Pancreas (tissue), 10 donors: ENCODE results near the gene ZNF414. TPM values are rescaled to one million over a fixed set of nuclear protein-coding genes. Genes with fewer than 3 reads are reported as not detected.

Experiments used
- ATAC-seq, 4 donors: fragments of 200-7000 bp; cut with Tn5 transposase; one replicate each; pipeline versions ENCODE4 v1.8.0 to v1.9.1; 2020; ENCODE audit warnings: mild to moderate bottlenecking in 4 of 4, moderate library complexity in 4 of 4
- DNase-seq, 6 donors: peaks; one replicate each; pipeline ENCODE4 v3.0.0-alpha.2; 2020
- FAIRE-seq: peaks from 2 replicates; lab custom pipeline; 2012; peaks lifted over from hg19 to GRCh38; lab: Jason Lieb, UNC
- H3K27ac ChIP-seq, 4 donors: fragments of 200-600 bp; sonication (generic); 1 replicate in 3 of 4; 2 replicates in 1 of 4; pipeline versions ENCODE4 v1.5.0 to v1.8.0; 2020
- H3K27me3 ChIP-seq, 4 donors: fragments of 200-600 bp; one replicate each; pipeline ENCODE4 v1.8.0; 2021
- H3K36me3 ChIP-seq, 3 donors: fragments of 200-600 bp; sonication (generic) in 1 of 3; one replicate each; pipeline versions ENCODE4 v1.5.0 to v1.8.0; 2020 to 2021
- H3K4me1 ChIP-seq, 3 donors: fragments of 200-600 bp; one replicate each; pipeline ENCODE4 v1.8.0; 2021
- H3K4me3 ChIP-seq, 4 donors: fragments of 200-600 bp; sonication (generic) in 2 of 4; one replicate each; pipeline versions ENCODE4 v1.5.0 to v1.8.0; 2020 to 2021
- H3K9me3 ChIP-seq, 4 donors: fragments of 200-600 bp; one replicate each; pipeline ENCODE4 v1.8.0; 2021
- CTCF ChIP-seq, 4 donors: fragments of 200-600 bp; sonication (generic) in 3 of 4; IDR thresholded peaks; one replicate each; pipeline versions ENCODE4 v1.5.0 to v1.8.0; 2021; ENCODE audit warnings: antibody characterized with exemption in 4 of 4
- WGBS, 2 donors: extraction: QIAGEN DNeasy Blood & Tissue Kit; methylation state at CpG; one replicate each; pipeline ENCODE4 v1.1.7; 2013; 5-methylcytosine and 5-hydroxymethylcytosine counted together
- intact Hi-C, 3 donors: fragments of 100-400 bp; cut with DNase I; formaldehyde crosslinking; loops; one replicate each; pipeline versions ENCODE4 v1.11.1 to v1.14.2; 2022
- polyA plus RNA-seq, 2 donors: library from polyadenylated mRNA; stranded (reverse); fragments of 200-250 nt; gene quantifications; one replicate each; pipeline ENCODE4 v1.2.3, GENCODE V29; 2013
- total RNA-seq, 6 donors: library from RNA; stranded (reverse); fragmentation: NEBNext Ultra II Directional in 4 of 6; extraction: Animal tissue kit (Norgen Biotek cat#: 25700) in 4 of 6; gene quantifications; one replicate each; pipeline versions ENCODE4 v1.2.1 to v1.2.4, GENCODE V29; 2021 to 2023
- donor health status: healthy with polysubstance abuse.
- donor health status: DM: no; HTN: no; CAD: no; lungs with moderate emphysema.
- donor health status: DM: no; HTN: no; CAD: no.
- donor health status: control.
- donor health status: control.
- donor health status: Bipolar disorder and iron deficiency.
- donor health status: DM: yes; HTN: yes; CAD: no.
- donor health status: DM: no; HTN: no; CAD: no.
- donor health status: DM: no; HTN: no; CAD: no.
- donor health status: DM: yes; HTN: yes; CAD: no.

Gene ZNF414
- total and polyA plus RNA-seq, 8 donors: 7.3 to 36.9 (median 13.1) TPM

DNA sequence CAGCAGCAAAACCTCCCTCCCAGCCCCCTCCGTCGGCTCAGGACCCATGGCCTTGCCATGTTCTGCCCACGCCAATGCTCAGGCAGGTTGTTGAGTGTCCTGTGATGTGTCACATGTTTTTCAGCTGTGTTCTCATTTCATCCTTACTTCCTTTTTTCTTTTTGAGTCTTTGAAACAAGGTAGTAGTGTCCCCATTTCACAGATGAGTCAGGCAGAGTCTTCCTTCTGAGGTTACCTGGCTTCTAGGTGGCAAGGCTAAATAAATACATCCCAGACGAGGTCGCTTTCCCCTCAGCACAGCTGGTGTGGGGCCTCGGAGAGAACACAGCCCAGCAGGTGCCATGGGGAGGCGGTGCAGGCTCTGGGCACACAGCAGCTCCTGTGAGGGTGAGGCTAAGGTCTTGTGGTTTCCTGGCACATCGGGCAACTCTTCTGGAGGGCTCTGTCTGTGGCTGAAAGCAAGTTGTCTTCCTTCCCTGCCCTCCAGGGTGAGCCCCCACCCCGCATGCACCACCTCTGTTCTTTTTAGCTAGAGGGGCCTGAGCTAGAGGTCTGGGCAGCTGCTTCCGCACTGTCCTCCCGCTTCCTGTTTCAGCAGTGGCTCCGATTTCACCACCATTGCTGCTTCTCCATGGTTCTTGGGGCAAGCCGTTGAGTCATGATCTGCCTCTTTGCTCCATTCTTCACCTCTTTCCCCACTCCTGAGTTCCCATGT is 26.7 kb downstream of the ZNF414 start:
- TF ChIP-seq CTCF (IDR thresholded peaks at IDR 0.05): no peak
- ATAC-seq: peak in 2 of 4 donors; percentile 25 to 57

DNA sequence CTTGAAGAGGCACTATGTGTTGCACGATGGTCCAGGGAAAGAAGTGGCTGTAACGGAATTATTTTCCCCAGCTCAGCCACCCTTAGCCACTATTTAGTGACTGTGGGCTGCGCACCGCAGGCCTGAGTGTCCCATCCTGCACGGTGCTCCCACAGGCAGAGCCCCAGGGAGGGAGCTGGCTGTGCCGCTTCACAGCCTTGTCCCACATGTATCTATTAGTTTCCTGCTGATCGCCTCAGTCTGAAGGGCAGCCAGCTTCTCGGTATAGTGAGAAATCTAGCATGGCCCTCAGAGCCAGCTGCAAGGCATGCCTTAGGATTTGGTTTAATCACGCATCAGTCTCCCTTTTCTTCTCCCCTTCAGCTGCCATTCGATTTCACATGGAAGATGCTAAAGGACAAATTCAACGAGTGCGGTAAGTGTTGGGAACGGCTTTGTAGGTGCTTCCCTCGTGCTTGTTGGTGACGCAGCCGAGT is 27.3 kb downstream of the ZNF414 start:
- 91 to 93% methylated on average over 16 of the region's 16 CpGs for WGBS, 2 donors
- ATAC-seq: no peak
- no peak overlapping the region for H3K4me3 ChIP-seq
- peak overlapping the region in 1 of 4 donors; percentile 58 for H3K27ac ChIP-seq
- no peak for FAIRE-seq
- intact Hi-C loops: no loop called here
- DNase-seq: peak in 3 of 6 donors; percentile 4 to 18 (median 16)
- TF ChIP-seq CTCF (IDR thresholded peaks at IDR 0.05): no peak
- no peaks in the 10 kb centered on the region for H3K4me1 ChIP-seq
- H3K27me3 ChIP-seq: no peaks in the 10 kb centered on the region
- peaks cover 10 to 56% (median 22%) of the 10 kb centered on the region in 3 donors for H3K36me3 ChIP-seq
- H3K9me3 ChIP-seq: no peaks in the 10 kb centered on the region

More for the DNA sequence above, 26.7 kb downstream of the ZNF414 start:
- no peaks in the 10 kb centered on the region for H3K4me1 ChIP-seq
- WGBS, 2 donors: 85 to 87% methylated on average over 13 of the region's 13 CpGs
- peaks cover 10 to 56% (median 22%) of the 10 kb centered on the region in 3 donors for H3K36me3 ChIP-seq
- FAIRE-seq (no peak), DNase-seq (peak in 4 of 6 donors; percentile 9 to 44 (median 33))
- no peak overlapping the region for H3K4me3 ChIP-seq
- peak overlapping the region in 2 of 4 donors; percentile 44 to 58 for H3K27ac ChIP-seq
- intact Hi-C loops: no loop called here
- no peaks in the 10 kb centered on the region for H3K9me3 ChIP-seq
- H3K27me3 ChIP-seq: no peaks in the 10 kb centered on the region

DNA sequence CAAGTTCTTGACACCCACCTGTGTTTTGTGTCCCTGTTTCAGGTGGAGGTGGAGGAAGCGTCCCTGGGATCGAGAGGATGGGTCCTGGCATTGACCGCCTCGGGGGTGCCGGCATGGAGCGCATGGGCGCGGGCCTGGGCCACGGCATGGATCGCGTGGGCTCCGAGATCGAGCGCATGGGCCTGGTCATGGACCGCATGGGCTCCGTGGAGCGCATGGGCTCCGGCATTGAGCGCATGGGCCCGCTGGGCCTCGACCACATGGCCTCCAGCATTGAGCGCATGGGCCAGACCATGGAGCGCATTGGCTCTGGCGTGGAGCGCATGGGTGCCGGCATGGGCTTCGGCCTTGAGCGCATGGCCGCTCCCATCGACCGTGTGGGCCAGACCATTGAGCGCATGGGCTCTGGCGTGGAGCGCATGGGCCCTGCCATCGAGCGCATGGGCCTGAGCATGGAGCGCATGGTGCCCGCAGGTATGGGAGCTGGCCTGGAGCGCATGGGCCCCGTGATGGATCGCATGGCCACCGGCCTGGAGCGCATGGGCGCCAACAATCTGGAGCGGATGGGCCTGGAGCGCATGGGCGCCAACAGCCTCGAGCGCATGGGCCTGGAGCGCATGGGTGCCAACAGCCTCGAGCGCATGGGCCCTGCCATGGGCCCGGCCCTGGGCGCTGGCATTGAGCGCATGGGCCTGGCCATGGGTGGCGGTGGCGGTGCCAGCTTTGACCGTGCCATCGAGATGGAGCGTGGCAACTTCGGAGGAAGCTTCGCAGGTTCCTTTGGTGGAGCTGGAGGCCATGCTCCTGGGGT is 28.2 kb downstream of the ZNF414 start:
- WGBS, 2 donors: 97 to 98% methylated on average over 62 of the region's 62 CpGs
- H3K36me3 ChIP-seq: peaks cover 10 to 56% (median 22%) of the 10 kb centered on the region in 3 donors
- DNase-seq: peak in 3 of 6 donors; percentile 40 to 56 (median 55)
- no peaks in the 10 kb centered on the region for H3K9me3 ChIP-seq
- H3K4me1 ChIP-seq: peaks cover 0 to 7% (median 0%) of the 10 kb centered on the region in 3 donors
- ATAC-seq: no peak
- no peak for FAIRE-seq
- no peak for TF ChIP-seq CTCF (IDR thresholded peaks at IDR 0.05)
- no peak overlapping the region for H3K4me3 ChIP-seq
- H3K27ac ChIP-seq: no peak overlapping the region
- H3K27me3 ChIP-seq: no peaks in the 10 kb centered on the region
- intact Hi-C loops: no loop called here

DNA sequence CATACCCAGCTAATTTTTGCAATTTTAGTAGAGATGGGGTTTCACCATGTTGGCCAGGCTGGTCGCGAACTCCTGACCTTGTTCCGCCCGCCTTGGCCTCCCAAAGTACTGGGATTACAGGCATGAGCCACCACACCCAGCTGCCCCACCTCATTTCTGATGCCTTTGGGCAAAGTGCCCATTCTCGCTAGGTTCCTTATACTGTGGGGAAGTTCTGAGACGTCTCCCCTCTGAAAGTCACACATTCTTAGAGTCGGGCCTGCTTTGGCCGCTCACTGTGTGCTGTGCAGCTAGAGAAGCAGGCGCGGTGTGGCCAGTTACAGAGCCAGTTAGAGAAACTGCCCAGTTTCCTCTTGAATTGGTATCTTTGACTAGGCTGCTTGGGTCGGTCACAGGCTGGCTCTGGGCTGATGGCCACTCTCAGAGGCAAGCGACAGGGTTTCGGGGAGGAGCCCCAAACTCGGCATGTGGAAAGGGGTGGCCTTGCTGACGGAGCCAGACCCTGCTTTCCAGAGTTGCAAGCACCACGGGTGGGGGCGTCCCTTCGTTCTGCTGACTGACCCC is 29.6 kb downstream of the ZNF414 start:
- FAIRE-seq (no peak), ATAC-seq (peak in 1 of 4 donors; percentile 28), DNase-seq (peak in 3 of 6 donors; percentile 18 to 50 (median 41))
- 91 to 97% methylated on average over 18 of the region's 18 CpGs for WGBS, 2 donors
- TF ChIP-seq CTCF (IDR thresholded peaks at IDR 0.05): no peak
- Histone ChIP-seq H3K4me1 (peaks cover 0 to 12% (median 0%) of the 10 kb centered on the region in 3 donors), H3K4me3 (no peak overlapping the region), H3K9me3 (no peaks in the 10 kb centered on the region), H3K27me3 (no peaks in the 10 kb centered on the region), H3K27ac (no peak overlapping the region), H3K36me3 (peaks cover 10 to 56% (median 22%) of the 10 kb centered on the region in 3 donors)
- intact Hi-C loops: no loop called here
